ENCODE measurements around the gene NKD1.

Gene NKD1

DNA sequence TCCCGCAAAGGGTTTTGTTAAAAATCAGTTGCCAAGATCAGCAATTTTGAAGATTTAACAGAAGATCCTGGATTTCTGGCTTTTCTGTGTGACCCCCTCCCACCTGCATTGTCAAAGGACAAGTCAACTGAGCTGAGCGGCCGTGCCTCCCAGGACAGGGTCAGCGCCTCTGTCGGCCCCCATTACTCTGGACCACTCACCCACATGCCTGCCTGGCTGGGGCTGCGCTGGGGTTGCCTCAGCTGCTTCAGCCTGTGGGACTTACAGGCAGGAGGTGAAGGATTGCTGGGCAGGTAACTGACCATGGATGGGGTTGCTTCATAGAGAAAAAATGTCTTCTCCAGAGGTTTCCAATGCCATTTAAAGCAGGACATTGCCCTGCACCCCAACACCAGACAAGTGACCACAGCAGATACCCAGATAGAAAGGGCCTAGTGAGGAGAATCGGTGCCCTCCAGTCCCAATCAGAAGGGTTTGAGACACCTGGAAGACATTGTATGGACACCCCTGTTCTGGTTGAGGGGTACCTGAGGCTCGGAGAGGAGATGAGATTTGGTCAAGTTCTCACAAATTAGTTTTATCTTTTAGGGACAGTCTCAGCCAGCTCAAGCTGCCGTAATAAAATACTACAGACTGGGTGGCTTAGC, 80.1 kb downstream of the NKD1 start:
- ChIA-PET POLR2A (no interaction called here), CTCF (no interaction called here)
- no peak for TF ChIP-seq ZNF384 (IDR thresholded peaks at IDR 0.05)
- no peak for TF ChIP-seq CTBP1 (IDR thresholded peaks at IDR 0.05; ENCODE audit: borderline replicate concordance)
- TF ChIP-seq NFRKB (IDR thresholded peaks at IDR 0.05) = no peak
- no peak for DNase-seq (ENCODE audit: extremely low spot score)

DNA sequence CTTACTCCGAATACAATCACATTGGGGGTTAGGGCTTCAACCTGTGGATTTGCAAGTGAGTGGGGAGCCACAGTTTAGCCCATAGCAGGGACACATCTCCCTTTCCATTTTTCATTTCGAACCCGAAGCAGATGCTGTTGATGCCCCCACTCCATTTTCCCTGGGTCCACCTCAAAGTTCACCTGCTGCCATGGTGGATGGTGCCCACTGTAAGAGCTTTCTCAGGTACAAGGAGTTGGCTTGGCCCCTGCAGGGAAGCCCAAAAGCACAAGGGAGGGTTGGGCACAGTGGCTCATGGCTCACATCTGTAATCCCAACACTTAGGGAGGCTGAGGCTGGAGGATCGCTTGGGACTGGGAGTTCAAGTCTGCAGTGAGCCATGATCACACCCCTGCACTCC, 81.1 kb downstream of the NKD1 start:
- TF ChIP-seq BHLHE40 (IDR thresholded peaks at IDR 0.05; ENCODE audit: borderline replicate concordance) (no peak), ZNF384 (IDR thresholded peaks at IDR 0.05) (no peak), SUZ12 (IDR thresholded peaks at IDR 0.05) (no peak), TARDBP (IDR thresholded peaks at IDR 0.05) (no peak), SP1 (IDR thresholded peaks at IDR 0.05) (no peak), CTBP1 (IDR thresholded peaks at IDR 0.05; ENCODE audit: borderline replicate concordance) (no peak), FOXK2 (IDR thresholded peaks at IDR 0.05) (no peak), ELF4 (IDR thresholded peaks at IDR 0.05) (no peak), FOXM1 (IDR thresholded peaks at IDR 0.05; ENCODE audit: borderline replicate concordance) (no peak), L3MBTL2 (conservative IDR thresholded peaks at IDR 0.05) (no peak)
- TF ChIP-seq, protein P1, sequence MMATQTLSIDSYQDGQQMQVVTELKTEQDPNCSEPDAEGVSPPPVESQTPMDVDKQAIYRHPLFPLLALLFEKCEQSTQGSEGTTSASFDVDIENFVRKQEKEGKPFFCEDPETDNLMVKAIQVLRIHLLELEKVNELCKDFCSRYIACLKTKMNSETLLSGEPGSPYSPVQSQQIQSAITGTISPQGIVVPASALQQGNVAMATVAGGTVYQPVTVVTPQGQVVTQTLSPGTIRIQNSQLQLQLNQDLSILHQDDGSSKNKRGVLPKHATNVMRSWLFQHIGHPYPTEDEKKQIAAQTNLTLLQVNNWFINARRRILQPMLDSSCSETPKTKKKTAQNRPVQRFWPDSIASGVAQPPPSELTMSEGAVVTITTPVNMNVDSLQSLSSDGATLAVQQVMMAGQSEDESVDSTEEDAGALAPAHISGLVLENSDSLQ (IDR thresholded peaks at IDR 0.05) = no peak
- no peak for DNase-seq (ENCODE audit: extremely low spot score)
- POLR2A ChIA-PET = no interaction called here
- CTCF ChIA-PET = no interaction called here

DNA sequence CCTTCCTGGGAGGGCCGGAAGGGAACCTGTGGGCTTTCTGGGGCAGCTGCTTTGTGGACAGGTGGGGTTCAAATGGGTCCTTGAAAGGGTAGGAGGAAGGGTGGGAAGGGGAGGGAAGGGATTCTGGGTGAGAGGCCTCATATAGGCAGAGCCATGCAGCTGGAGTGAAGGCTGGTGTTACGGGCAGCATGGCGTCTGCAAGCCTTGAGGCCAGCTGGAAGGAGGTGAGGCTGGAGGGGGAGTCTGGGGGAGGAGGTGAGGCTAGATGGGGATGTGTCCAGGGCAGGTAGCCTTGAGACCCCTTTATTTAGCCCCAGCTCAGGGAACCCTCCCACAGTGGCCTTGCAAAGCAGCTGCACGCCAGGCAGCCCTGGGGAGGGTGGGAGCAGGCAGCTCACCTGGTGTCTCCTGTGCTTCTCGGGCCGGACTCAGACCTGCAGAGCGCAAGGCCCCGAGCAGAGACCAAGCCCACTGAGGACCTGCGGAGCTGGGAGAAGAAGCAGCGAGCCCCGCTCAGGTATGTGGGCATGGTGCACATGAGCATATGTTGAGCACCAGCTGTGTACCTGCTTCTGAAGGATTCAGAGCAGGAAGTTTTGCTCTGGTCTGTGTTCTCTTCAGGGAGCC, 82.3 kb downstream of the NKD1 start:
- no peak for DNase-seq (ENCODE audit: extremely low spot score)
- ChIA-PET CTCF (no interaction called here), POLR2A (no interaction called here)
- TF ChIP-seq FOXK2 (IDR thresholded peaks at IDR 0.05) (no peak), HDGF (IDR thresholded peaks at IDR 0.05; ENCODE audit: borderline replicate concordance) (no peak), NFRKB (IDR thresholded peaks at IDR 0.05) (no peak), BHLHE40 (IDR thresholded peaks at IDR 0.05; ENCODE audit: borderline replicate concordance) (no peak), FOXM1 (IDR thresholded peaks at IDR 0.05; ENCODE audit: borderline replicate concordance) (no peak), L3MBTL2 (conservative IDR thresholded peaks at IDR 0.05) (no peak), SP1 (IDR thresholded peaks at IDR 0.05) (no peak), LEF1 (IDR thresholded peaks at IDR 0.05; ENCODE audit: borderline replicate concordance) (no peak), ZNF384 (IDR thresholded peaks at IDR 0.05) (no peak)
- TF ChIP-seq, protein P1 (IDR thresholded peaks at IDR 0.05) = no peak

DNA sequence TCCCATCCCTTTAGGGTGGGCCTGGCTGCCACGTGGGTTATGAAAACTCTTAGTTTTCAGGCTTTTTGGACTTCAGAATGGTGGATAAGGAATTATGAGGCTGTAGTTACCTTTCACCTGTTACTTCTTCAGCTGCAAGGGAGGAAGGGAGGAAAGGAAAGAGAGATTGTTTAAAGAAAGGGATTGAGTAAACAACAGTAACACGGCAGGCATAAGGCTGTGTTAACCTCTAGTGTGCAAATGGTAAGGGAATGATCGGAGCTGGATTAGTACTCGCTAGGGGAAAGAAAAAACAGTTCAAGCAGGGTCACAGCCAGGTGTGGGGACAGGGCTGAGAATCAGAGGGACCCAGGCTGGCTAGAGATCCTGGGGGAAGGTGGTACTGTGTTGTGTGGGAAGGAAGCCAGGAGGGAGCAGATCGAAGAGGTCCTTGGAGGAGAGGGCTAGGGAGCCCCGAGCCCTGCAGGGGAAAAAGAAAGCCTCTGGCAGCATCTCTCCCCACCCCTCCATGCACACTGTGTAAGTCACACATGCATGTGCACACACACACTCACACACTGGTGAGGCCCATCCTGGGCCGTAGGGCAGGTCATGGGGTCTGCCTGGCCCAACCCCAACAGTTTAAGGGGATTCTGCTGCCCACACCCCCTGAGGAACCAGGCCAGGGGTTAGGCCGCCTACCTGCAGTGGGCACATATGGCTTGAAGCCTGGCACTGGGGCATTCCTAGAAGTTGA, 83.2 kb downstream of the NKD1 start:
- POLR2A ChIA-PET = no interaction called here
- CTCF ChIA-PET = no interaction called here

DNA sequence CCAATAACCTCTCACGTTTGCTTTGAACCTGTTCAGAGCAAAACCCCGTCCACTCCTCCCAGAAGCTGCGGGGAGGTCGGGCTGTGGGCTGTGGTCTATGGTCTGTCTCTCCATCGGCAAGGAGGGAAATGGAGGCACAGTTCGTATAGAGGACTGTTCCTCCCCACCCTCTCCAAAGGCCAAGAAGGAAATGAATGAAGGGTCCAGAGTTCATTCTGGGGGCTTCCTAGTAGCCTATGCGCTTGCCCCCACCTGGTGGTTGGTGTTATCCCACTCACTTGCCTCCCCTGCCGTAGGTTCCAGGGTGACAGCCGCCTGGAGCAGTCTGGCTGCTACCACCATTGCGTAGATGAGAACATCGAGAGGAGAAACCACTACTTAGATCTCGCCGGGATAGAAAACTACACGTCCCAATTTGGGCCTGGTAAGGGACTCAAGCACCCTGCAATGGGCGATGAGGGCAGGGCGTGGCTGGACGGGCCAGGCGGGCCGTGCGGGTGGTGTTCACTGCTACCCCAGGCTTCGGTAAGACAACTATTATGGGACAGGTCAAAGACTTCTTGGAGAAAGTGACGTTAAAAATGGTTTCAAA, 83.9 kb downstream of the NKD1 start:
- CTCF ChIA-PET = no interaction called here
- POLR2A ChIA-PET = no interaction called here

More for the DNA sequence above, 83.2 kb downstream of the NKD1 start:
- TF ChIP-seq NFRKB (IDR thresholded peaks at IDR 0.05) (no peak), TARDBP (IDR thresholded peaks at IDR 0.05) (no peak), SP1 (IDR thresholded peaks at IDR 0.05) (no peak), ELF4 (IDR thresholded peaks at IDR 0.05) (no peak), ARNT (IDR thresholded peaks at IDR 0.05) (no peak), FOXM1 (IDR thresholded peaks at IDR 0.05; ENCODE audit: borderline replicate concordance) (no peak), FOXK2 (IDR thresholded peaks at IDR 0.05) (no peak), L3MBTL2 (conservative IDR thresholded peaks at IDR 0.05) (no peak), BHLHE40 (IDR thresholded peaks at IDR 0.05; ENCODE audit: borderline replicate concordance) (no peak), HDGF (IDR thresholded peaks at IDR 0.05; ENCODE audit: borderline replicate concordance) (no peak), CTBP1 (IDR thresholded peaks at IDR 0.05; ENCODE audit: borderline replicate concordance) (no peak), ZNF384 (IDR thresholded peaks at IDR 0.05) (no peak), FOXA1 (IDR thresholded peaks at IDR 0.05) (no peak), LEF1 (IDR thresholded peaks at IDR 0.05; ENCODE audit: borderline replicate concordance) (no peak), SUZ12 (IDR thresholded peaks at IDR 0.05) (no peak)
- TF ChIP-seq, protein P1 (IDR thresholded peaks at IDR 0.05) = no peak
- DNase-seq (ENCODE audit: extremely low spot score) = no peak

More for the DNA sequence above, 83.9 kb downstream of the NKD1 start:
- TF ChIP-seq FOXK2 (IDR thresholded peaks at IDR 0.05) = no peak
- TF ChIP-seq ELF4 (IDR thresholded peaks at IDR 0.05) = no peak
- no peak for TF ChIP-seq NFRKB (IDR thresholded peaks at IDR 0.05)
- TF ChIP-seq L3MBTL2 (conservative IDR thresholded peaks at IDR 0.05) = no peak
- no peak for TF ChIP-seq ARNT (IDR thresholded peaks at IDR 0.05)
- TF ChIP-seq FOXA1 (IDR thresholded peaks at IDR 0.05) = no peak
- TF ChIP-seq BHLHE40 (IDR thresholded peaks at IDR 0.05; ENCODE audit: borderline replicate concordance) = no peak
- no peak for TF ChIP-seq ZNF384 (IDR thresholded peaks at IDR 0.05)
- no peak for TF ChIP-seq FOXM1 (IDR thresholded peaks at IDR 0.05; ENCODE audit: borderline replicate concordance)
- TF ChIP-seq, protein P1 (IDR thresholded peaks at IDR 0.05) = no peak
- no peak for TF ChIP-seq CTBP1 (IDR thresholded peaks at IDR 0.05; ENCODE audit: borderline replicate concordance)
- no peak for TF ChIP-seq SUZ12 (IDR thresholded peaks at IDR 0.05)
- no peak for TF ChIP-seq HDGF (IDR thresholded peaks at IDR 0.05; ENCODE audit: borderline replicate concordance)
- TF ChIP-seq LEF1 (IDR thresholded peaks at IDR 0.05; ENCODE audit: borderline replicate concordance) = no peak
- no peak for TF ChIP-seq TARDBP (IDR thresholded peaks at IDR 0.05)
- no peak for TF ChIP-seq SP1 (IDR thresholded peaks at IDR 0.05)
- DNase-seq (ENCODE audit: extremely low spot score) = no peak
